IPS-NIHi7 (cell line): ENCODE measurements around the gene TXNL1.
"Not testable (repeated sequence)": the region's sequence is repeated elsewhere in the genome, so short reads cannot be mapped to it uniquely, and the experiment has no call there.

ENCODE experiments used
- DNase-seq: peaks from one replicate; pipeline ENCODE4 v3.0.0; 2012; ENCODE audit warnings: mixed read lengths; ENCODE audit errors: extremely low spot score

Gene TXNL1

GRCh38 chr18:56645415-56646016 lies 7.1 kb upstream of the TXNL1 start:
- DNase-seq = no peak

GRCh38 chr18:56643381-56643780 lies 5.0 kb upstream of the TXNL1 start:
- DNase-seq = no peak

- no peak for DNase-seq
These were observed 3.4 kb upstream of the TXNL1 start for GRCh38 chr18:56641714-56642337.

- no peak for DNase-seq
These were observed 1.2 kb upstream of the TXNL1 start for GRCh38 chr18:56639571-56639970.

GRCh38 chr18:56639104-56639381 lies 651 bp upstream of the TXNL1 start:
- DNase-seq = no peak

- peak; percentile 12 for DNase-seq
These were observed 621 bp downstream of the TXNL1 start for GRCh38 chr18:56637711-56638231.

GRCh38 chr18:56637176-56637575 lies 1.2 kb downstream of the TXNL1 start:
- DNase-seq = no peak

- DNase-seq = no peak
These were observed 3.4 kb downstream of the TXNL1 start for GRCh38 chr18:56635007-56635406.

GRCh38 chr18:56632070-56633022 lies 6.0 kb downstream of the TXNL1 start:
- no peak for DNase-seq

GRCh38 chr18:56627991-56628390 lies 10.4 kb downstream of the TXNL1 start:
- no peak for DNase-seq

- DNase-seq = no peak
These were observed 22.5 kb downstream of the TXNL1 start for GRCh38 chr18:56615738-56616520.

GRCh38 chr18:56606618-56607017 lies 31.8 kb downstream of the TXNL1 start:
- no peak for DNase-seq

- no peak for DNase-seq
These were observed 40.0 kb downstream of the TXNL1 start for GRCh38 chr18:56598422-56598821.

- no peak for DNase-seq
These were observed 44.5 kb downstream of the TXNL1 start for GRCh38 chr18:56593906-56594305.

GRCh38 chr18:56580026-56580425 lies 58.4 kb downstream of the TXNL1 start:
- DNase-seq = no peak

- DNase-seq = no peak
These were observed 58.9 kb downstream of the TXNL1 start for GRCh38 chr18:56579451-56579850.

GRCh38 chr18:56576826-56577573 lies 61.4 kb downstream of the TXNL1 start:
- no peak for DNase-seq

GRCh38 chr18:56575819-56576663 lies 62.4 kb downstream of the TXNL1 start:
- peak; percentile 45 for DNase-seq

GRCh38 chr18:56574861-56575260 lies 63.5 kb downstream of the TXNL1 start:
- DNase-seq = no peak

GRCh38 chr18:56572267-56572666 lies 66.1 kb downstream of the TXNL1 start:
- DNase-seq = not testable (repeated sequence)
